Lower leg skin (tissue), 3 donors: ENCODE data around the gene SCAMP3.

Experiments
- POLR2A ChIP-seq, 2 donors: fragments of 450-650 bp; IDR thresholded peaks; one replicate each; pipeline ENCODE4 v1.6.1; 2016 to 2017; ENCODE audit warnings: antibody characterized with exemption in 2 of 2, mild to moderate bottlenecking in 1 of 2, moderate library complexity in 1 of 2
- TF ChIP-seq, protein P1 (sequence below), 3 donors: fragments of 450-650 bp; IDR thresholded peaks; one replicate each; pipeline ENCODE4 v1.5.1; 2016; ENCODE audit warnings: antibody characterized with exemption in 3 of 3, mild to moderate bottlenecking in 3 of 3, moderate library complexity in 2 of 3

DNA sequence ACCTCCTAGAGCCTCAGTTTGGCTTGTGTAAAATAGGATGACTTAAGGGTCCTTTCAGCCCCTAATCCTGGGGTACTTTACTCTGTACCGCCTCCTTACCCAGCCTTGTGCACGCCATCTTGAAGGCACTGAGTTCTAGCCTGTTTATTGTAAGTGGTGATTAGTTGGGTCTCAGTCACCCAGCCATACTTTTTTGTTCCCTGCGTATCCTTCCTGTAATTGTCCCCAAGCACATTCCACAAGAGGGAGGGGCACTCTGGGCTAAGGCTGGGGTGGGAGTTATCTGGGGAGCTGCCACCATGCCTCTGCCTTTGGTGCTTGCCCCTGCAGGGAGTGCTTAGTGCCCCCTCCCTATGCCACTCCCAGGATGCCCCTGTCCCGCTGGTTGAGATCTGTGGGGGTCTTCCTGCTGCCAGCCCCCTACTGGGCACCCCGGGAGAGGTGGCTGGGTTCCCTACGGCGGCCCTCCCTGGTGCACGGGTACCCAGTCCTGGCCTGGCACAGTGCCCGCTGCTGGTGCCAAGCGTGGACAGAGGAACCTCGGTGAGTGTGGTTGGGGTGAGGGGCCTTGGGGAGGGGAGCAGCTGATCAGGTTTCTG, 47.4 kb upstream of the SCAMP3 start:
- TF ChIP-seq, protein P1, sequence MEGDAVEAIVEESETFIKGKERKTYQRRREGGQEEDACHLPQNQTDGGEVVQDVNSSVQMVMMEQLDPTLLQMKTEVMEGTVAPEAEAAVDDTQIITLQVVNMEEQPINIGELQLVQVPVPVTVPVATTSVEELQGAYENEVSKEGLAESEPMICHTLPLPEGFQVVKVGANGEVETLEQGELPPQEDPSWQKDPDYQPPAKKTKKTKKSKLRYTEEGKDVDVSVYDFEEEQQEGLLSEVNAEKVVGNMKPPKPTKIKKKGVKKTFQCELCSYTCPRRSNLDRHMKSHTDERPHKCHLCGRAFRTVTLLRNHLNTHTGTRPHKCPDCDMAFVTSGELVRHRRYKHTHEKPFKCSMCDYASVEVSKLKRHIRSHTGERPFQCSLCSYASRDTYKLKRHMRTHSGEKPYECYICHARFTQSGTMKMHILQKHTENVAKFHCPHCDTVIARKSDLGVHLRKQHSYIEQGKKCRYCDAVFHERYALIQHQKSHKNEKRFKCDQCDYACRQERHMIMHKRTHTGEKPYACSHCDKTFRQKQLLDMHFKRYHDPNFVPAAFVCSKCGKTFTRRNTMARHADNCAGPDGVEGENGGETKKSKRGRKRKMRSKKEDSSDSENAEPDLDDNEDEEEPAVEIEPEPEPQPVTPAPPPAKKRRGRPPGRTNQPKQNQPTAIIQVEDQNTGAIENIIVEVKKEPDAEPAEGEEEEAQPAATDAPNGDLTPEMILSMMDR (IDR thresholded peaks at IDR 0.05), result no peak
- TF ChIP-seq POLR2A (IDR thresholded peaks at IDR 0.05), result no peak
